HG02973 (cell line): ENCODE results near the gene JSRP1.
A peak's percentile ranks its signal among the peaks of the same experiment; 100 is the strongest.
"Not testable (repeated sequence)": the region's sequence is repeated elsewhere in the genome, so short reads cannot be mapped to it uniquely, and the experiment has no call there.

Experiments used
- ATAC-seq: cut with Tn5 transposase; IDR thresholded peaks from one replicate; pipeline ENCODE4 v1.9.1; 2021; ENCODE audit warnings: moderate library complexity; ENCODE audit not compliant: unreplicated experiment

Gene JSRP1

GRCh38 chr19:2282862-2283237, 26.6 kb upstream of the JSRP1 start:
- ATAC-seq: no peak

GRCh38 chr19:2282062-2282861, 26.0 kb upstream of the JSRP1 start, which contains the start of gene PEAK3:
Gene PEAK3 (minus strand): TSS chr19:2282175. CDS start chr19:2280931, 1,244 bp downstream.
- no peak for ATAC-seq

GRCh38 chr19:2281265-2282061, 25.2 kb upstream of the JSRP1 start:
- ATAC-seq: not testable (repeated sequence)

GRCh38 chr19:2280633-2281264, 24.5 kb upstream of the JSRP1 start:
- no peak for ATAC-seq

- ATAC-seq: no peak
Measured at GRCh38 chr19:2278459-2279158, 22.4 kb upstream of the JSRP1 start.

GRCh38 chr19:2277138-2277537, 20.9 kb upstream of the JSRP1 start:
- ATAC-seq: no peak

GRCh38 chr19:2276429-2276986, 20.3 kb upstream of the JSRP1 start:
- no peak for ATAC-seq

GRCh38 chr19:2275588-2276428, 19.6 kb upstream of the JSRP1 start:
- no peak for ATAC-seq

GRCh38 chr19:2274931-2275535, 18.8 kb upstream of the JSRP1 start:
- no peak for ATAC-seq

- ATAC-seq: no peak
Measured at GRCh38 chr19:2274185-2274711, 18.0 kb upstream of the JSRP1 start.

- ATAC-seq: peak; percentile 23
Measured at GRCh38 chr19:2273356-2274184, 17.4 kb upstream of the JSRP1 start.

- no peak for ATAC-seq
Measured at GRCh38 chr19:2271234-2272103, 15.3 kb upstream of the JSRP1 start.

- ATAC-seq: no peak
Measured at GRCh38 chr19:2270423-2271233, 14.4 kb upstream of the JSRP1 start.

GRCh38 chr19:2270157-2270422, 13.9 kb upstream of the JSRP1 start:
- ATAC-seq: no peak

- peak; percentile 41 for ATAC-seq
Measured at GRCh38 chr19:2269244-2270156, 13.3 kb upstream of the JSRP1 start.

- ATAC-seq: no peak
Measured at GRCh38 chr19:2268861-2269243, 12.6 kb upstream of the JSRP1 start.
